ENCODE measurements around the gene ATXN1.
"Not testable (repeated sequence)": the region's sequence is repeated elsewhere in the genome, so short reads cannot be mapped to it uniquely, and the experiment has no call there.

The ATXN1 gene

GRCh38 chr6:16559071-16559470, 202.2 kb downstream of the ATXN1 start:
- FAIRE-seq, result no peak

- no peak for FAIRE-seq
Measured at GRCh38 chr6:16555550-16555949, 205.7 kb downstream of the ATXN1 start.

- FAIRE-seq, result no peak
Measured at GRCh38 chr6:16553531-16553930, 207.7 kb downstream of the ATXN1 start.

GRCh38 chr6:16551466-16551865, 209.8 kb downstream of the ATXN1 start:
- no peak for FAIRE-seq

- no peak for FAIRE-seq
Measured at GRCh38 chr6:16548121-16548520, 213.1 kb downstream of the ATXN1 start.

- FAIRE-seq, result no peak
Measured at GRCh38 chr6:16547587-16547986, 213.7 kb downstream of the ATXN1 start.

- no peak for FAIRE-seq
Measured at GRCh38 chr6:16546861-16547260, 214.4 kb downstream of the ATXN1 start.

GRCh38 chr6:16545382-16545781, 215.9 kb downstream of the ATXN1 start:
- no peak for FAIRE-seq

GRCh38 chr6:16544521-16544920, 216.7 kb downstream of the ATXN1 start:
- no peak for FAIRE-seq

GRCh38 chr6:16544006-16544405, 217.3 kb downstream of the ATXN1 start:
- no peak for FAIRE-seq

- no peak for FAIRE-seq
Measured at GRCh38 chr6:16543521-16543920, 217.7 kb downstream of the ATXN1 start.

GRCh38 chr6:16542070-16542469, 219.2 kb downstream of the ATXN1 start:
- FAIRE-seq, result no peak

- no peak for FAIRE-seq
Measured at GRCh38 chr6:16540804-16541752, 220.2 kb downstream of the ATXN1 start.

- FAIRE-seq, result not testable (repeated sequence)
Measured at GRCh38 chr6:16540383-16540782, 220.9 kb downstream of the ATXN1 start.

- no peak for FAIRE-seq
Measured at GRCh38 chr6:16539086-16539931, 222.0 kb downstream of the ATXN1 start.

- no peak for FAIRE-seq
Measured at GRCh38 chr6:16535564-16535963, 225.7 kb downstream of the ATXN1 start.

- no peak for FAIRE-seq
Measured at GRCh38 chr6:16533721-16534136, 227.5 kb downstream of the ATXN1 start.

- FAIRE-seq, result no peak
Measured at GRCh38 chr6:16533210-16533609, 228.1 kb downstream of the ATXN1 start.

- FAIRE-seq, result no peak
Measured at GRCh38 chr6:16527691-16528090, 233.6 kb downstream of the ATXN1 start.

- no peak for FAIRE-seq
Measured at GRCh38 chr6:16524380-16524707, 236.9 kb downstream of the ATXN1 start.

GRCh38 chr6:16523606-16524379, 237.5 kb downstream of the ATXN1 start:
- no peak for FAIRE-seq

GRCh38 chr6:16522937-16523336, 238.3 kb downstream of the ATXN1 start:
- no peak for FAIRE-seq

- FAIRE-seq, result no peak
Measured at GRCh38 chr6:16521528-16521927, 239.7 kb downstream of the ATXN1 start.
